GM19035 (cell line): Measurements from ENCODE around the gene DPYD.

Experiments used
- ATAC-seq: cut with Tn5 transposase; IDR thresholded peaks from one replicate; pipeline ENCODE4 v1.9.1; 2021; ENCODE audit not compliant: unreplicated experiment

The DPYD gene

GRCh38 chr1:97920832-97921571 is at the start of gene DPYD:
Gene DPYD, minus strand, starts transcription at chr1:97921034. Its CDS starts 112 bp downstream, at chr1:97920922.
- ATAC-seq, result peak; percentile 90

- no peak for ATAC-seq
These were observed 39.6 kb upstream of the DPYD start for GRCh38 chr1:97960470-97960869.

GRCh38 chr1:97947695-97948094 is 26.9 kb upstream of the DPYD start:
- ATAC-seq, result no peak

- no peak for ATAC-seq
These were observed 22.5 kb upstream of the DPYD start for GRCh38 chr1:97943354-97943753.

- ATAC-seq, result no peak
These were observed 21.6 kb upstream of the DPYD start for GRCh38 chr1:97942161-97943123.

- no peak for ATAC-seq
These were observed 17.4 kb upstream of the DPYD start for GRCh38 chr1:97938285-97938642.

- no peak for ATAC-seq
These were observed 16.1 kb upstream of the DPYD start for GRCh38 chr1:97936976-97937375.

GRCh38 chr1:97934491-97934890 is 13.7 kb upstream of the DPYD start:
- no peak for ATAC-seq

GRCh38 chr1:97929874-97930851 is 9.3 kb upstream of the DPYD start:
- no peak for ATAC-seq

GRCh38 chr1:97926017-97926708 is 5.3 kb upstream of the DPYD start:
- no peak for ATAC-seq

GRCh38 chr1:97925151-97925550 is 4.3 kb upstream of the DPYD start:
- no peak for ATAC-seq

GRCh38 chr1:97923811-97924210 is 3.0 kb upstream of the DPYD start:
- ATAC-seq, result no peak

- ATAC-seq, result no peak
These were observed 480 bp downstream of the DPYD start for GRCh38 chr1:97920276-97920831.

GRCh38 chr1:97919585-97920261 is 1.1 kb downstream of the DPYD start:
- no peak for ATAC-seq

GRCh38 chr1:97918961-97919360 is 1.9 kb downstream of the DPYD start:
- ATAC-seq, result no peak

- ATAC-seq, result no peak
These were observed 7.2 kb downstream of the DPYD start for GRCh38 chr1:97913506-97914139.

GRCh38 chr1:97911266-97912215 is 9.3 kb downstream of the DPYD start:
- ATAC-seq, result no peak

- ATAC-seq, result no peak
These were observed 11.6 kb downstream of the DPYD start for GRCh38 chr1:97909266-97909665.
